ENCODE measurements around the gene DSCAM.
"Not testable (repeated sequence)": the region's sequence is repeated elsewhere in the genome, so short reads cannot be mapped to it uniquely, and the experiment has no call there.

Gene DSCAM

GRCh38 chr21:40270047-40270446, 576.9 kb downstream of the DSCAM start:
- TF ChIP-seq GABPA (IDR thresholded peaks at IDR 0.05; ENCODE audit: low read depth) (no peak), CTCF (IDR thresholded peaks at IDR 0.05; ENCODE audit: insufficient read depth, low read length) (no peak), REST (IDR thresholded peaks at IDR 0.05; ENCODE audit: insufficient replicate concordance, low read depth) (no peak), SPI1 (IDR thresholded peaks at IDR 0.05; ENCODE audit: borderline replicate concordance, low read depth) (no peak), POLR2AphosphoS5 (IDR thresholded peaks at IDR 0.05; ENCODE audit: low read depth) (no peak)
- Histone ChIP-seq H3K27me3 (ENCODE audit: insufficient read depth, poor library complexity, severe bottlenecking) (no peaks in the 10 kb centered on the region), H3K4me3 (replicated peaks; ENCODE audit: insufficient read depth, low read length) (no peak overlapping the region), H3K27ac (replicated peaks) (no peak overlapping the region)
- no peak for DNase-seq (ENCODE audit: low read depth in 1 of 2, low spot score in 1 of 2)

GRCh38 chr21:40269239-40269638, 577.7 kb downstream of the DSCAM start:
- H3K27ac ChIP-seq (replicated peaks) = no peak overlapping the region
- no peak overlapping the region for H3K4me3 ChIP-seq (replicated peaks; ENCODE audit: insufficient read depth, low read length)
- H3K27me3 ChIP-seq (ENCODE audit: insufficient read depth, poor library complexity, severe bottlenecking) = no peaks in the 10 kb centered on the region
- TF ChIP-seq REST (IDR thresholded peaks at IDR 0.05; ENCODE audit: insufficient replicate concordance, low read depth) (no peak), SPI1 (IDR thresholded peaks at IDR 0.05; ENCODE audit: borderline replicate concordance, low read depth) (no peak), GABPA (IDR thresholded peaks at IDR 0.05; ENCODE audit: low read depth) (no peak), CTCF (IDR thresholded peaks at IDR 0.05; ENCODE audit: insufficient read depth, low read length) (no peak), POLR2AphosphoS5 (IDR thresholded peaks at IDR 0.05; ENCODE audit: low read depth) (no peak)
- DNase-seq (ENCODE audit: low read depth in 1 of 2, low spot score in 1 of 2) = no peak

- not testable (repeated sequence) for DNase-seq (ENCODE audit: low read depth in 1 of 2, low spot score in 1 of 2); H3K27ac ChIP-seq (replicated peaks)
These were observed 588.5 kb downstream of the DSCAM start for GRCh38 chr21:40258456-40258855.

GRCh38 chr21:40257342-40257741, 589.6 kb downstream of the DSCAM start:
- Histone ChIP-seq H3K27me3 (ENCODE audit: insufficient read depth, poor library complexity, severe bottlenecking) (no peaks in the 10 kb centered on the region), H3K27ac (replicated peaks) (no peak overlapping the region), H3K4me3 (replicated peaks; ENCODE audit: insufficient read depth, low read length) (no peak overlapping the region)
- TF ChIP-seq GABPA (IDR thresholded peaks at IDR 0.05; ENCODE audit: low read depth) = no peak
- TF ChIP-seq REST (IDR thresholded peaks at IDR 0.05; ENCODE audit: insufficient replicate concordance, low read depth) = no peak
- TF ChIP-seq POLR2AphosphoS5 (IDR thresholded peaks at IDR 0.05; ENCODE audit: low read depth) = no peak
- no peak for TF ChIP-seq SPI1 (IDR thresholded peaks at IDR 0.05; ENCODE audit: borderline replicate concordance, low read depth)
- DNase-seq (ENCODE audit: low read depth in 1 of 2, low spot score in 1 of 2) = no peak

More at GRCh38 chr21:40258456-40258855, 588.5 kb downstream of the DSCAM start:
- not testable (repeated sequence) for H3K27me3 ChIP-seq (ENCODE audit: insufficient read depth, poor library complexity, severe bottlenecking); H3K4me3 ChIP-seq (replicated peaks; ENCODE audit: insufficient read depth, low read length)
